ENCODE measurements around the gene ZSCAN10. TPM values are rescaled to one million over a fixed set of nuclear protein-coding genes. Genes with fewer than 3 reads are reported as not detected.

ZSCAN10 gene
- total RNA-seq, 1 experiment from 2014 or later, result 0.76 TPM

GRCh38 chr16:3122926-3123570, 24.0 kb upstream of the ZSCAN10 start (continued):
- TF ChIP-seq REST (IDR thresholded peaks at IDR 0.05; ENCODE audit: low read depth) (no peak), CBX3 (IDR thresholded peaks at IDR 0.05; ENCODE audit: low read depth) (no peak)

GRCh38 chr16:3121851-3122467, 22.9 kb upstream of the ZSCAN10 start:
- ATAC-seq (no peak), DNase-seq (ENCODE audit: low read depth, low spot score) (no peak)
- ChIA-PET CTCF (interaction anchor here (1.2 to 1.5 kb wide), 2 partner anchors 64 to 90 kb away, joined by 3 read pairs; no protein-coding TSS in a partner anchor), RAD21 (ENCODE audit: low non-redundant PET in 1 of 2, low total read pairs in 2 of 2, uncharacterized antibody in 2 of 2, unreplicated experiment in 2 of 2) (no interaction called here), POLR2A (interaction anchor here (2.1 kb wide), 1 partner anchor 8 kb away, joined by 6 read pairs; no protein-coding TSS in a partner anchor)
- H3K9me3 ChIP-seq (ENCODE audit: control insufficient read depth in 1 of 2, insufficient read depth in 1 of 2, low read depth in 1 of 2, low read length in 2 of 2), result no peaks in the 10 kb centered on the region
- no peak overlapping the region for H2AFZ ChIP-seq (ENCODE audit: low read depth, low read length, poor library complexity, severe bottlenecking)
- H4K20me1 ChIP-seq (ENCODE audit: insufficient read depth), result no peaks in the 10 kb centered on the region
- no peaks in the 10 kb centered on the region for H3K9me2 ChIP-seq (ENCODE audit: insufficient read depth)
- no peak overlapping the region for H3K9ac ChIP-seq (ENCODE audit: low read length)
- intact Hi-C loops (cut with micrococcal nuclease), result no loop called here
- no peaks in the 10 kb centered on the region for H3K79me2 ChIP-seq (ENCODE audit: insufficient read depth, low read length)
- no peaks in the 10 kb centered on the region for H3K27me3 ChIP-seq (ENCODE audit: insufficient read depth, low read length)
- H3K36me3 ChIP-seq (ENCODE audit: control insufficient read depth in 1 of 2, insufficient read depth in 2 of 2, low read length in 2 of 2), result peaks cover 3 to 5% of the 10 kb centered on the region in 2 experiments; a peak in 3 of 4 replicates
- H3K4me1 ChIP-seq (ENCODE audit: control insufficient read depth in 1 of 2, insufficient read depth in 2 of 2, low read length in 2 of 2), result peaks cover 9 to 20% of the 10 kb centered on the region in 2 experiments; a peak in 3 of 4 replicates
- no peak overlapping the region for H3K4me3 ChIP-seq (replicated peaks in 1 of 2; ENCODE audit: low read depth in 1 of 2, low read length in 2 of 2)
- BruUV-seq (replicated peaks), result no TSS peak
- no peak overlapping the region for H3K27ac ChIP-seq (ENCODE audit: low read depth, low read length)
- H3K4me2 ChIP-seq (ENCODE audit: low read length), result no peak overlapping the region
- no peak for TF ChIP-seq TCF7L2 (IDR thresholded peaks at IDR 0.05; ENCODE audit: borderline replicate concordance, extremely low read depth, insufficient read depth, insufficient read length)
- TF ChIP-seq CBX3 (IDR thresholded peaks at IDR 0.05; ENCODE audit: low read depth), result no peak
- TF ChIP-seq ZBTB33 (IDR thresholded peaks at IDR 0.05; ENCODE audit: extremely low read depth, insufficient replicate concordance, low read length), result no peak
- no peak for TF ChIP-seq POLR2A (IDR thresholded peaks at IDR 0.05; ENCODE audit: borderline replicate concordance, extremely low read depth, insufficient read depth, insufficient read length)
- no peak for TF ChIP-seq CEBPB (IDR thresholded peaks at IDR 0.05; ENCODE audit: low read depth)
- no peak for TF ChIP-seq REST (IDR thresholded peaks at IDR 0.05; ENCODE audit: low read depth)
- TF ChIP-seq POLR2AphosphoS5 (IDR thresholded peaks at IDR 0.05; ENCODE audit: low read depth, low read length), result no peak
- no peak for TF ChIP-seq JUND (IDR thresholded peaks at IDR 0.05)
- no peak for TF ChIP-seq FOSL1 (IDR thresholded peaks at IDR 0.05; ENCODE audit: low read depth)
- TF ChIP-seq EZH2phosphoT487 (IDR thresholded peaks at IDR 0.05; ENCODE audit: borderline replicate concordance), result no peak
- no peak for TF ChIP-seq ATF3 (IDR thresholded peaks at IDR 0.05)
- TF ChIP-seq YY1 (IDR thresholded peaks at IDR 0.05; ENCODE audit: extremely low read depth, insufficient replicate concordance, low read depth, low read length), result no peak

Data from HCT116 (cell line).